Measurements from ENCODE around the gene PCBD1. TPM values are rescaled to one million over a fixed set of nuclear protein-coding genes. Genes with fewer than 3 reads are reported as not detected.
A peak's percentile ranks its signal among the peaks of the same experiment; 100 is the strongest.

The PCBD1 gene
- total RNA-seq, 4 donors from 2014 or later = 31.0 to 57.8 (median 52.4) TPM

DNA sequence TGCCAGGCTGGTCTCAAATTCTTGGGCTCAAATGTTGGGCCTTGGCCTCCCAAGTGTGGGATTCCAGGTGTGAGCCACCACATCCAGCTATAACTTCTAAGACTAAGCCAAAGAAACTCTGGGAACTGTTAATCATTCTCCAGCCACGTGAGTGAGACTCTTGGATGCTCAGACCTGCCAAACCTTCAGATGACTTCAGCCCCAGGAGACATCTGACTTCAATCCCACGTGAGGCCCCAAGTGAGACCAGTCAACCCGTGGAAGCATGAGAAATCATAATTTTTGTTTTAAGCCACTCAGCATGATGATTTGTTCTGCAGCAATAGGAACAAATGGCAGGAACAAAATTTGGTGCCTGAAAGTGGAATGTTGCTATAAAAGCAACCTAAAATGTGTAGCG lies 4.3 kb upstream of the PCBD1 start:
- no peak for ATAC-seq
- TF ChIP-seq POLR2A (IDR thresholded peaks at IDR 0.05) = no peak
- TF ChIP-seq, protein P1, sequence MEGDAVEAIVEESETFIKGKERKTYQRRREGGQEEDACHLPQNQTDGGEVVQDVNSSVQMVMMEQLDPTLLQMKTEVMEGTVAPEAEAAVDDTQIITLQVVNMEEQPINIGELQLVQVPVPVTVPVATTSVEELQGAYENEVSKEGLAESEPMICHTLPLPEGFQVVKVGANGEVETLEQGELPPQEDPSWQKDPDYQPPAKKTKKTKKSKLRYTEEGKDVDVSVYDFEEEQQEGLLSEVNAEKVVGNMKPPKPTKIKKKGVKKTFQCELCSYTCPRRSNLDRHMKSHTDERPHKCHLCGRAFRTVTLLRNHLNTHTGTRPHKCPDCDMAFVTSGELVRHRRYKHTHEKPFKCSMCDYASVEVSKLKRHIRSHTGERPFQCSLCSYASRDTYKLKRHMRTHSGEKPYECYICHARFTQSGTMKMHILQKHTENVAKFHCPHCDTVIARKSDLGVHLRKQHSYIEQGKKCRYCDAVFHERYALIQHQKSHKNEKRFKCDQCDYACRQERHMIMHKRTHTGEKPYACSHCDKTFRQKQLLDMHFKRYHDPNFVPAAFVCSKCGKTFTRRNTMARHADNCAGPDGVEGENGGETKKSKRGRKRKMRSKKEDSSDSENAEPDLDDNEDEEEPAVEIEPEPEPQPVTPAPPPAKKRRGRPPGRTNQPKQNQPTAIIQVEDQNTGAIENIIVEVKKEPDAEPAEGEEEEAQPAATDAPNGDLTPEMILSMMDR (IDR thresholded peaks at IDR 0.05 in 4 of 5, conservative IDR thresholded peaks at IDR 0.05 in 1 of 5) = no peak

DNA sequence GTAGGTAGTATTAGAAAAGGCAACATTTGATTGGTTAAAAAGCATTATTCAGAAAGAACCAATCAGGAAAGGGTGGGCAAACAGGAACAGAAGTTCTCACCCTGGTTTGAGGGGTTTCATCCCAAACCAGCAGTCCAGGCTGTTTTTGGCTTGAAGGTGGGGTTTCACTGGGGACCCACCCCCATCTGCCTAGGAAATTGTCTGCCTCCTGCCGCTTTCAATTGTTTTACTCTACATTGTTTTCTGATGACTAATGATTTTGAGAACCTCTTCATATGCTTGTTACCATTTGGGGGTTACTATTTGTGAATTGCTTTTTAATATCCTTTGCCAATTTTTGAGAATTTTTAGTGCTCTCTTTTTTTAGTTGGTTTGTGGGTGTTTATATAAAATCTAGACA lies 3.3 kb upstream of the PCBD1 start:
- no peak for DNase-seq
- in situ Hi-C loops (cut with MboI; ENCODE audit: low sequenced_read_pairs in 4 of 4) = no loop called here
- Histone ChIP-seq H3K4me3 (no peak overlapping the region), H3K36me3 (no peaks in the 10 kb centered on the region), H3K4me1 (peaks cover 17 to 26% of the 10 kb centered on the region in 2 donors), H3K27ac (peak overlapping the region in 2 of 4 donors; percentile 48 to 70), H3K9me3 (no peaks in the 10 kb centered on the region), H3K27me3 (no peaks in the 10 kb centered on the region)
- ATAC-seq = no peak
- intact Hi-C loops (cut with DNase I; ENCODE audit: low total_unique reads) = no loop called here
- TF ChIP-seq, protein P1 (IDR thresholded peaks at IDR 0.05 in 4 of 5, conservative IDR thresholded peaks at IDR 0.05 in 1 of 5) = no peak
- no peak for TF ChIP-seq POLR2A (IDR thresholded peaks at IDR 0.05)

More for the DNA sequence above, 4.3 kb upstream of the PCBD1 start:
- H3K9me3 ChIP-seq = no peaks in the 10 kb centered on the region
- H3K27me3 ChIP-seq = no peaks in the 10 kb centered on the region
- in situ Hi-C loops (cut with MboI; ENCODE audit: low sequenced_read_pairs in 4 of 4) (no loop called here), intact Hi-C loops (cut with DNase I; ENCODE audit: low total_unique reads) (no loop called here)
- no peak overlapping the region for H3K27ac ChIP-seq
- peaks cover 17 to 23% of the 10 kb centered on the region in 2 donors for H3K4me1 ChIP-seq
- no peaks in the 10 kb centered on the region for H3K36me3 ChIP-seq
- DNase-seq = no peak
- no peak overlapping the region for H3K4me3 ChIP-seq

DNA sequence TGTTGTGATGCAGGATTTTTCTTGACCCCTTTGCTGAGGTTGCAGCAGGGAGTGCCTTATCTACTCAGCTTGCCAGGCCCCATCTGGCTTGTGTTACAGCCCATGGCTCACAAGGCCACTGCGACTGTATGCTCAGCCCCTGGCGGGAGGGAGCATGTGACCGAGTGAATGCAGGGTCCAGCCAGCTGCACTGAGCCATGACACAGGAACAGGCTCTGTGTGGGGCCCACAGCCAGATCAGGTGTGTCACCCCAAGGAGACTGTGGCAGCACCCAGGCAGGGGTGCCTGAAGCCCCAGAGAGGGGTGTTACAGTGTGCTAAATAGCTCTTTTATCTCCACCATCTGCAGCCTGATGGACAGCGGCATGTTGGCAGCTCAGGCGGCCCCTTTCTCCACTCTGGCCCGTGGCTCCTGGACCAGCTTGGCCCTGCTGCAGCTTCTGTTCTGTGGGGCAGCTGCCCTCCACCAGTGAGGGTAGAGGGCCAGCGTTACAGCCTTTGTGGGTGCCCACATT lies 2.6 kb upstream of the PCBD1 start:
- intact Hi-C loops (cut with DNase I; ENCODE audit: low total_unique reads) = no loop called here
- DNase-seq (peak; percentile 32 to 70), ATAC-seq (peak in 1 of 2 donors; percentile 38)
- Histone ChIP-seq H3K4me1 (peaks cover 17 to 26% of the 10 kb centered on the region in 2 donors), H3K4me3 (no peak overlapping the region), H3K36me3 (no peaks in the 10 kb centered on the region), H3K27me3 (no peaks in the 10 kb centered on the region), H3K27ac (peak overlapping the region; percentile 46 to 70 (median 54)), H3K9me3 (no peaks in the 10 kb centered on the region)
- in situ Hi-C loops (cut with MboI; ENCODE audit: low sequenced_read_pairs in 4 of 4) = no loop called here
- TF ChIP-seq POLR2A (IDR thresholded peaks at IDR 0.05) = no peak
- TF ChIP-seq, protein P1 (IDR thresholded peaks at IDR 0.05 in 4 of 5, conservative IDR thresholded peaks at IDR 0.05 in 1 of 5) = no peak

DNA sequence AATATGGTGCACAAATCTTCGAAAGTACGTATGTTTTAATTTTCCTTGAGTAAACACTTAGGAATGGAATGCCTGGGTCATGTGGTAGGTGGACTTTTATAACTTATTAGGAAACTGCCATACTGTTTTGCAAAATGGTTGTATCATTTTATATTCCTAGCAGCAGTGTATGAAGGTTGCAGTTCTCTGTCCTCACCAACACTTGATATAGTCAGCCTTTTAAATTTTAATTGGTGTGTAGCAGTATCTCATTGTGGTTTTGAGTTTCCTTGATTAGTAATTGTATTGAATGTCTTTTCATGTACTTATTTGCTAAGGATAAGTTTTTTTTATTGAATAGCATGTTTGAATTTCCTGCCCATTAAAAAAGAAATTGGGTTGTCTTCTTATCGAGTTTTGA lies 926 bp upstream of the PCBD1 start:
- H3K4me1 ChIP-seq = peaks cover 17 to 26% of the 10 kb centered on the region in 2 donors
- intact Hi-C loops (cut with DNase I; ENCODE audit: low total_unique reads) (loop anchor here (10.0 kb wide), 1 partner anchor 434 kb away; no protein-coding TSS in a partner anchor), in situ Hi-C loops (cut with MboI; ENCODE audit: low sequenced_read_pairs in 4 of 4) (loop anchor here in 1 of 4 donors (10.0 kb wide), 1 partner anchor 344 kb away; no protein-coding TSS in a partner anchor)
- no peaks in the 10 kb centered on the region for H3K9me3 ChIP-seq
- peaks cover 0 to 12% of the 10 kb centered on the region in 2 donors for H3K36me3 ChIP-seq
- no peak for ATAC-seq
- peak overlapping the region in 2 of 4 donors; percentile 96 for H3K27ac ChIP-seq
- no peaks in the 10 kb centered on the region for H3K27me3 ChIP-seq
- H3K4me3 ChIP-seq = no peak overlapping the region
- no peak for DNase-seq
- no peak for TF ChIP-seq POLR2A (IDR thresholded peaks at IDR 0.05)
- TF ChIP-seq, protein P1 (IDR thresholded peaks at IDR 0.05 in 4 of 5, conservative IDR thresholded peaks at IDR 0.05 in 1 of 5) = no peak

Measured in gastrocnemius medialis (tissue), 4 donors.